ENCODE data around the gene GLCE. TPM values are rescaled to one million over a fixed set of nuclear protein-coding genes. Genes with fewer than 3 reads are reported as not detected.

GLCE gene
- total RNA-seq, 1 experiment from 2014 or later, result 10.2 TPM

- Mint-ChIP-seq H3K9me3 (ENCODE audit: unreplicated experiment) (no peaks in the 10 kb centered on the region), H3K4me3 (ENCODE audit: unreplicated experiment) (no peak overlapping the region), H3K27ac (ENCODE audit: unreplicated experiment) (no peak overlapping the region), H3K36me3 (ENCODE audit: insufficient read depth, unreplicated experiment) (no peaks in the 10 kb centered on the region), H3K4me1 (ENCODE audit: low read depth, unreplicated experiment) (no peaks in the 10 kb centered on the region), H3K27me3 (ENCODE audit: insufficient read depth, unreplicated experiment) (peaks cover 7% of the 10 kb centered on the region)
- peaks cover 1% of the 10 kb centered on the region; the same call in 1 of the 2 replicates for H3K27me3 ChIP-seq (replicated peaks; ENCODE audit: control insufficient read depth, insufficient read depth, low read length)
- BruUV-seq (replicated peaks), result no TSS peak
- intact Hi-C loops (cut with micrococcal nuclease; ENCODE audit: unreplicated experiment), result no loop called here
- no peak overlapping the region for H3K4me3 ChIP-seq (ENCODE audit: low read depth, low read length)
- no peaks in the 10 kb centered on the region for H3K4me1 ChIP-seq
- DNase-seq, result no peak
- no peaks in the 10 kb centered on the region for H3K9me3 ChIP-seq
- CTCF ChIA-PET, result no interaction called here
- POLR2A ChIA-PET, result no interaction called here
- no peaks in the 10 kb centered on the region for H3K36me3 ChIP-seq (ENCODE audit: control insufficient read depth, insufficient read depth, low read length)
- TF ChIP-seq CTCF (IDR thresholded peaks at IDR 0.05; ENCODE audit: insufficient read depth in 1 of 2, low read depth in 1 of 2, low read length in 1 of 2, severe bottlenecking in 1 of 2, unreplicated experiment in 1 of 2), result no peak
Measured at GRCh38 chr15:69133862-69134519, 26.4 kb upstream of the GLCE start.

GRCh38 chr15:69134791-69135190, 25.6 kb upstream of the GLCE start:
- no TSS peak for BruUV-seq (replicated peaks)
- no peaks in the 10 kb centered on the region for H3K9me3 Mint-ChIP-seq (ENCODE audit: unreplicated experiment)
- H3K9me3 ChIP-seq, result no peaks in the 10 kb centered on the region
- no peak for TF ChIP-seq CTCF (IDR thresholded peaks at IDR 0.05; ENCODE audit: insufficient read depth in 1 of 2, low read depth in 1 of 2, low read length in 1 of 2, severe bottlenecking in 1 of 2, unreplicated experiment in 1 of 2)
- ChIA-PET CTCF (no interaction called here), POLR2A (no interaction called here)
- H3K4me3 ChIP-seq (ENCODE audit: low read depth, low read length), result no peak overlapping the region
- no peak overlapping the region for H3K4me3 Mint-ChIP-seq (ENCODE audit: unreplicated experiment)
- no peak overlapping the region for H3K27ac Mint-ChIP-seq (ENCODE audit: unreplicated experiment)
- no peaks in the 10 kb centered on the region for H3K36me3 Mint-ChIP-seq (ENCODE audit: insufficient read depth, unreplicated experiment)
- no peaks in the 10 kb centered on the region for H3K36me3 ChIP-seq (ENCODE audit: control insufficient read depth, insufficient read depth, low read length)
- intact Hi-C loops (cut with micrococcal nuclease; ENCODE audit: unreplicated experiment), result no loop called here
- no peak for DNase-seq
- H3K27me3 ChIP-seq (replicated peaks; ENCODE audit: control insufficient read depth, insufficient read depth, low read length), result peaks cover 1% of the 10 kb centered on the region; the same call in 1 of the 2 replicates
- H3K27me3 Mint-ChIP-seq (ENCODE audit: insufficient read depth, unreplicated experiment), result peaks cover 11% of the 10 kb centered on the region
- no peaks in the 10 kb centered on the region for H3K4me1 ChIP-seq
- no peaks in the 10 kb centered on the region for H3K4me1 Mint-ChIP-seq (ENCODE audit: low read depth, unreplicated experiment)

DNA sequence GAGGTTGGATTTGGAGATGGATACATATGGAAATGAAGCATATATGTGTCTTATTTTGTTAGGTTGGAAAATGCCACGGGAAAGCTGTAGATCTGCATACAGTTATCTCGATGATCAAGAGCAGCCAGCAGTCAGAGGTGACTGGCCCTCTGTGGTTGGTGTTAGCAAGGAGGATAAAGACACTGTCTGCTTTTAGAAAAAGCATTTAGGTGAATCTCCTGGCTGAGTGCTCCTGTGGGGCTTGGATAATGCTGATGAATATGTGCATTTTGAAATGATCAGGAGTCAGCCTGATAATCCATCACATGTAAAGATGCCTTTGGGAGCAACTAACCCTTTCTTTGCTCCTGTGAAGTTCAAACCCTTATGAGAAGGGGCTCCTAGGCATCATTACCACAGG, 24.9 kb upstream of the GLCE start:
- H3K4me1 Mint-ChIP-seq (ENCODE audit: low read depth, unreplicated experiment), result no peaks in the 10 kb centered on the region
- H3K4me1 ChIP-seq, result no peaks in the 10 kb centered on the region
- intact Hi-C loops (cut with micrococcal nuclease; ENCODE audit: unreplicated experiment), result no loop called here
- ChIA-PET CTCF (no interaction called here), POLR2A (no interaction called here)
- no peak overlapping the region for H3K4me3 ChIP-seq (ENCODE audit: low read depth, low read length)
- no peaks in the 10 kb centered on the region for H3K36me3 ChIP-seq (ENCODE audit: control insufficient read depth, insufficient read depth, low read length)
- no TSS peak for BruUV-seq (replicated peaks)
- peaks cover 11% of the 10 kb centered on the region for H3K27me3 Mint-ChIP-seq (ENCODE audit: insufficient read depth, unreplicated experiment)
- no peak for TF ChIP-seq CTCF (IDR thresholded peaks at IDR 0.05; ENCODE audit: insufficient read depth in 1 of 2, low read depth in 1 of 2, low read length in 1 of 2, severe bottlenecking in 1 of 2, unreplicated experiment in 1 of 2)
- H3K36me3 Mint-ChIP-seq (ENCODE audit: insufficient read depth, unreplicated experiment), result no peaks in the 10 kb centered on the region
- no peak for DNase-seq
- no peak overlapping the region for H3K27ac Mint-ChIP-seq (ENCODE audit: unreplicated experiment)
- H3K4me3 Mint-ChIP-seq (ENCODE audit: unreplicated experiment), result no peak overlapping the region
- H3K9me3 ChIP-seq, result no peaks in the 10 kb centered on the region
- no peaks in the 10 kb centered on the region for H3K9me3 Mint-ChIP-seq (ENCODE audit: unreplicated experiment)
- H3K27me3 ChIP-seq (replicated peaks; ENCODE audit: control insufficient read depth, insufficient read depth, low read length), result peaks cover 1% of the 10 kb centered on the region; the same call in 1 of the 2 replicates
